Measurements from ENCODE around the gene BCDIN3D.

BCDIN3D gene

GRCh38 chr12:49832836-49833421 is 10.0 kb downstream of the BCDIN3D start:
- TF ChIP-seq, protein P1, sequence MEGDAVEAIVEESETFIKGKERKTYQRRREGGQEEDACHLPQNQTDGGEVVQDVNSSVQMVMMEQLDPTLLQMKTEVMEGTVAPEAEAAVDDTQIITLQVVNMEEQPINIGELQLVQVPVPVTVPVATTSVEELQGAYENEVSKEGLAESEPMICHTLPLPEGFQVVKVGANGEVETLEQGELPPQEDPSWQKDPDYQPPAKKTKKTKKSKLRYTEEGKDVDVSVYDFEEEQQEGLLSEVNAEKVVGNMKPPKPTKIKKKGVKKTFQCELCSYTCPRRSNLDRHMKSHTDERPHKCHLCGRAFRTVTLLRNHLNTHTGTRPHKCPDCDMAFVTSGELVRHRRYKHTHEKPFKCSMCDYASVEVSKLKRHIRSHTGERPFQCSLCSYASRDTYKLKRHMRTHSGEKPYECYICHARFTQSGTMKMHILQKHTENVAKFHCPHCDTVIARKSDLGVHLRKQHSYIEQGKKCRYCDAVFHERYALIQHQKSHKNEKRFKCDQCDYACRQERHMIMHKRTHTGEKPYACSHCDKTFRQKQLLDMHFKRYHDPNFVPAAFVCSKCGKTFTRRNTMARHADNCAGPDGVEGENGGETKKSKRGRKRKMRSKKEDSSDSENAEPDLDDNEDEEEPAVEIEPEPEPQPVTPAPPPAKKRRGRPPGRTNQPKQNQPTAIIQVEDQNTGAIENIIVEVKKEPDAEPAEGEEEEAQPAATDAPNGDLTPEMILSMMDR (IDR thresholded peaks at IDR 0.05), result no peak

GRCh38 chr12:49831717-49832116 is 11.2 kb downstream of the BCDIN3D start:
- TF ChIP-seq, protein P1 (IDR thresholded peaks at IDR 0.05), result no peak

DNA sequence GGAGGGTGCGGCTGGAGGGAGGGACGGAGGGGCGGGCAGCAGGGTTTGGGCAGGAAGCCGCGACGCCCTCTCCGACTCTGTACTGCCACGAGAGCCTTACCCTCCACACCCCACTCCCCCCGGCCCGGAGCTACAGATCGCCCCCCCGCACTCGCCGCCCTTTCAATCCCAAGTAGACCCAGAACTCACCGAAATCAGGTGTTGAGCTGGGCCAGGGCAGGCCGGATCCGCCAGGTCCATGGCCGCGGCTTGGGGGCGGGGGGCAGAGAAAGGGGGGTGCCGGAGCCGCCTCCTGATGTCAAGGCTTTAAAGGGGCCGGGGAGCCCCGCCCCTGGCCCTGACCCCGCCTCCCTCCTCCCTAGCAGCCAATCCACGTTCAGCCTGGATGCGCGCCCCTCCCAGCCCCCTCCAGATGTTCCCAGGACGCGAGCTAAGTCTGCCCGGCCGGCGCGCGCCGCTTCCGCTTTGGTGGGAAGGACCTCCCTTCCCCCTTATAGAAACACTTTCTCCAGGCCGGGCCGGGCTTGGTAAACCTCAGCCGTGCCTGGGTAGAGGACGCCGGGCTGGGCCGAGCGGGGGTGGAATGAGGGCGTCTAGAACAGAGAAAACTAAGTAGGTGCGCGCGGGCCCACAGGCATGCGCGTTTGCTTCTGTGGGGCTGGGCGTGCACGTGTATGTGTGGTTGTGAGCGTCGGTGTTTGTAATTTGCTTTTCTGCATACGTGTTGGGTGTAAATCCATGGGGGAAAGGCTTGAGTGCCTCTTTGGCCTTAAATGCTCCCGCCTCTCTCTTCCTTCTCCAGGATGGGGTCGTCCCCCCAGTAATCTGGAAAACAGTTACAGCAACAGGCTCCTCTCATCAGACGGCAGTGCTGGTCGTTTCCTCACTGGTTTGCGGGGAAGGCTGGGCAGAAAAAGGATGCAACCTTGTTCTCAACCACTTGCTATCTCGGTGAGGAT is 14.5 kb downstream of the BCDIN3D start, which contains the start of gene NCKAP5L:
NCKAP5L (minus strand) TSS at position 281 of the 959 bp plus-strand sequence. CDS start 24,369 bp downstream, outside the sequence.
- TF ChIP-seq, protein P1 (IDR thresholded peaks at IDR 0.05), result no peak

DNA sequence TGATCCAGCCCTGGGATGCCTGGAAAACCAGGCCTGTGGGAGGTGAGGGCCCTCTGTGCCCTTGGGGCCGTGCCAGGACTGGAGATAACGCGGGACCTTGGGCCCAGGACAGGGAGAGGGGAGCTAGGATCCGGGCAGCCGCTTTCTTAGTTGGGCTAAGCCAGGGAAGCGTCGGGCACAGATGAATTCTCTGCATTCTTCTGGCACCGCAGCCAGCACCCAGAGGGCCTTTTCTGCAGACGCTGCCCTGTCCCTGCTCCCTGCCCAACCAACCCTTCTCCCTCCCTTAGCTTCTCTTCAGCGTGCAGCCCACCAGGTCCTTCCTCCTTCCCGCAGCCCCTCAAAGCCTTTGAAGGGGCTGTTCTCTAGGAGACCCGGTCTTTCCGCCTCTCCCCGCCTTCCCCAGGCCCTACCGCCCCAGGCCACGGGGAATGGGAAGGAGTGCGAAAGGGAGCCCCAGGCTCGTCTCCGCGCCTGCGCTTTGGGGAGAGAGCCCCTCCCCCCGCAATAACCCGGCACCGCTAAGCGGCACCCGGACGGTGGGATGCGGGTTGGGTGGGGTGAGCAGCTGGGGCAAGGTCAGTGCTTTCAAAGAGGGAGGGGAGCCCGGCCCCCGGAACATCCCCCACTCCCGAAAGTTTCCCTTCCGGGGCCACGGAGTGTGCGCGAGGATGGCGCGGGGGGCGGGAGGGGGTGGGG is 15.4 kb downstream of the BCDIN3D start:
- TF ChIP-seq, protein P1 (IDR thresholded peaks at IDR 0.05), result no peak

DNA sequence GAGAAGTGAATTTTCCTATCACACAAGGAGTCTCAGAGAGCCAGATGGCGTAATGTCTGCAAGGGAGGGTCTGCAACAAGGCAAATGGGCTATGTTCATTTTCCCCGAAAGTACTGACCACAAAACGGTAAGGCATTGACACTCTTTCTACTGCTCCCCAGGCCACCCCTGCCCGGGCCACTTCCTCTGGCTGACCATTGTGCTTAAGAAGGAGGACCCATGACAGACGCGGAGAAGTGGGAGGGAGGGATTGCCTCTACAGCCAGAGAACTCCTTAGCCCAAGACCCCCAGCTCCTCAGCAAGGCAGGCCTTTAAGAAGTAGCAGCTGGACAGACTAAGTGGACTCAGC is 15.9 kb downstream of the BCDIN3D start:
- TF ChIP-seq, protein P1 (IDR thresholded peaks at IDR 0.05), result no peak

- TF ChIP-seq, protein P1 (IDR thresholded peaks at IDR 0.05), result no peak
Measured at GRCh38 chr12:49825971-49826421, 16.9 kb downstream of the BCDIN3D start.

GRCh38 chr12:49825360-49825970 is 17.4 kb downstream of the BCDIN3D start:
- TF ChIP-seq, protein P1 (IDR thresholded peaks at IDR 0.05), result no peak

Data from LNCAP (cell line).